Measurements from ENCODE around the gene TXLNA.

Gene TXLNA

DNA sequence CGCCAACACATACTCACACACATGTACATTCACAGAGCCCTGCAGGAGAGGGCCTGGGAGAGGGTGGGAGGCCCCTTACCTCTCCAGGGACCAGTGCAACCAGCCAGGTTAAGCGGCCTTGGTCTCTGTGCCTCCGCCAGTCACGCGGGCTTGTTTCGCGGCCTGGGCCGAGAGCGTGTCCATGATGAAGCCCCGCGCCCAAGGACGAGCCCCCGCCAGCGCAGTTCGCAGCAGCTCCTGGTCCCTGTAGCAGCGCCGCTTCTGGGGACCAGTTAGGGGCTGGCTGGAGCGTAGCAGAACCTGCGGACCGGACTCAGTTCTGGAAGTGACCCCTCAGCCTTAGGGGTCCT, 60.3 kb downstream of the TXLNA start:
- DNase-seq = no peak
- H3K36me3 Mint-ChIP-seq (ENCODE audit: low read depth) = peaks cover 13% of the 10 kb centered on the region
- H3K4me1 Mint-ChIP-seq (ENCODE audit: low read depth) = peaks cover 27% of the 10 kb centered on the region
- H3K9me3 Mint-ChIP-seq = no peaks in the 10 kb centered on the region
- H3K27me3 Mint-ChIP-seq = no peaks in the 10 kb centered on the region
- peak overlapping the region; percentile 81 for H3K4me3 Mint-ChIP-seq
- peak overlapping the region; percentile 26 for H3K27ac Mint-ChIP-seq

GRCh38 chr1:32240140-32240951, 60.9 kb downstream of the TXLNA start:
- H3K4me3 Mint-ChIP-seq = peak overlapping the region; percentile 81
- peaks cover 9% of the 10 kb centered on the region for H3K36me3 Mint-ChIP-seq (ENCODE audit: low read depth)
- peak; percentile 73 for DNase-seq
- peak overlapping the region; percentile 81 for H3K27ac Mint-ChIP-seq
- H3K4me1 Mint-ChIP-seq (ENCODE audit: low read depth) = peaks cover 27% of the 10 kb centered on the region
- no peaks in the 10 kb centered on the region for H3K9me3 Mint-ChIP-seq
- no peaks in the 10 kb centered on the region for H3K27me3 Mint-ChIP-seq

DNA sequence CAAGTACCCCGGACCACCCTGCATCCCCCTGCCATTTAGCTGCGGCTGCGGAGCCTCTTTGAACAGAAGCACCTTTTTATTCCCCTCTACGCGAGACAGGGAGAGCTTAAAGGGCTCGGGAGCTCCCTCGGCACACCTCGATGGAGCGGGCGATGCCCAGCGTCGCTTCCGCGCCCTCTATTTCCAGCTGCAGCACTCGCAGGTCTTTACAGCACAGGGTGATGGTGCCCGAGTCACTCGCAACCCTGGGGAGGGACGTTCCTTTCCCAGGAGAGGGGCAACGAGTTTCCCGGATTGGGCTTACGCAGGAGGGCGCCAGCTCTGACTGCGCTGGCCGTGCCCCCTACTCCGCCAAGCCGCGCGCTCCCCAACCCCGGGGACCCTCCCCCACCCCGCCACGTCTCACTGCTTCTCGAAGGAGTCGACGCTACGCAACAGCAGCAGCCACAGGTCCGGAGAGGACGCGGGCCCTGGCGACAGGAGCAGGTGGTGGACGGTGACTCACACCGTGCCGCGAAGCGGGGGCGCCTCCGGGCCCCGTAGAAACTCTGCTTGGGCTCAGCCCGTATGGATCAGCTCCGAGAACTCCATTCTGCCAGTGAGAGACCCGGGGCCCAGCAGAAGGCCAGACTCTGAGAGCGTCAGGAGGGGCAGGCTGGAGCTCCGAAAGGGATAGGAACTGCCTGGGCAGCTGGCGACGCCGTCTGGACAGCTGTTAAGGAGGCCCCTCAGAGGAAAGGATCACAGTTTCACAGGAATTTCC, 61.7 kb downstream of the TXLNA start:
- DNase-seq = peak; percentile 68
- H3K4me1 Mint-ChIP-seq (ENCODE audit: low read depth) = peaks cover 32% of the 10 kb centered on the region
- no peaks in the 10 kb centered on the region for H3K27me3 Mint-ChIP-seq
- H3K9me3 Mint-ChIP-seq = no peaks in the 10 kb centered on the region
- H3K27ac Mint-ChIP-seq = peak overlapping the region; percentile 81
- peaks cover 3% of the 10 kb centered on the region for H3K36me3 Mint-ChIP-seq (ENCODE audit: low read depth)
- H3K4me3 Mint-ChIP-seq = peak overlapping the region; percentile 81

DNA sequence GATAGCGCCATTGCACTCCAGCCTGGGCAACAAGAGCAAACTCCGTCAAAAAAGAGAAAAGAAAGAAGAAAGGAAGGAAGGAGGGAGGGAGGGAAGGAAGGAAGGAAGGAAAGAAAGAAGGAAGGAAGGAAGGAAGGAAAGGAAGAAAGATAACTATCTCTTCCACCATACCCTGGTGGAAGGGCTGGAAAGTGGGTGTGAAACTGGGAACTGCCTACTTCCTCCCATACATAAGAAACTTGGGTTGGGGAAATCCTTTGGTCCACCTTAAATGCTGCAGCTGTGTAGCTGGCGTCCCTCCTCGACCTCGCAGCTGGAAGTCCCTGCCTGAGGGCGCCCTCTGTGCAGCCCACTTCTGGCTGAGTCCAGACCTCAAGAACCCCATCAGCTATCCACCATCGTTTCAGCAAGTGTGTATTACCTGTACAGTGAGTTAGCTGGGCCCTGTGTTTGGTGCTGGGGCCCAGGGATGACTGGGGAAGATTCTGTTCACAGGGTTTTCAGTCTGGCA, 62.9 kb downstream of the TXLNA start:
- H3K4me3 Mint-ChIP-seq = no peak overlapping the region

GRCh38 chr1:32246888-32247273, 67.4 kb downstream of the TXLNA start, which contains the start of gene FAM167B:
Gene FAM167B (plus strand): TSS chr1:32247222. CDS start chr1:32247422, 200 bp downstream.
- Mint-ChIP-seq H3K4me1 (ENCODE audit: low read depth) (peaks cover 59% of the 10 kb centered on the region), H3K36me3 (ENCODE audit: low read depth) (peaks cover 10% of the 10 kb centered on the region), H3K4me3 (peak within 1 kb of the TSS; percentile 29), H3K27me3 (no peaks in the 10 kb centered on the region), H3K27ac (peak within 1 kb of the TSS; percentile 93), H3K9me3 (no peaks in the 10 kb centered on the region)
- DNase-seq = no peak

More for the DNA sequence above, 62.9 kb downstream of the TXLNA start:
- Mint-ChIP-seq H3K27me3 (no peaks in the 10 kb centered on the region), H3K4me1 (ENCODE audit: low read depth) (peaks cover 42% of the 10 kb centered on the region), H3K36me3 (ENCODE audit: low read depth) (peaks cover 2% of the 10 kb centered on the region), H3K9me3 (no peaks in the 10 kb centered on the region), H3K27ac (no peak overlapping the region)
- DNase-seq = no peak

GRCh38 chr1:32247452-32247851, 68.0 kb downstream of the TXLNA start:
- no peak for DNase-seq
- peak overlapping the region; percentile 93 for H3K27ac Mint-ChIP-seq
- H3K36me3 Mint-ChIP-seq (ENCODE audit: low read depth) = peaks cover 15% of the 10 kb centered on the region
- no peaks in the 10 kb centered on the region for H3K9me3 Mint-ChIP-seq
- H3K4me1 Mint-ChIP-seq (ENCODE audit: low read depth) = peaks cover 56% of the 10 kb centered on the region
- H3K4me3 Mint-ChIP-seq = no peak overlapping the region
- H3K27me3 Mint-ChIP-seq = no peaks in the 10 kb centered on the region

All from activated T-cell treated with anti-CD3 and anti-CD28 coated beads, Interleukin-2, amount 50 U/mL, for 24 hours (primary cell).